ENCODE data around the gene CPA3.

CPA3 gene, protein sequence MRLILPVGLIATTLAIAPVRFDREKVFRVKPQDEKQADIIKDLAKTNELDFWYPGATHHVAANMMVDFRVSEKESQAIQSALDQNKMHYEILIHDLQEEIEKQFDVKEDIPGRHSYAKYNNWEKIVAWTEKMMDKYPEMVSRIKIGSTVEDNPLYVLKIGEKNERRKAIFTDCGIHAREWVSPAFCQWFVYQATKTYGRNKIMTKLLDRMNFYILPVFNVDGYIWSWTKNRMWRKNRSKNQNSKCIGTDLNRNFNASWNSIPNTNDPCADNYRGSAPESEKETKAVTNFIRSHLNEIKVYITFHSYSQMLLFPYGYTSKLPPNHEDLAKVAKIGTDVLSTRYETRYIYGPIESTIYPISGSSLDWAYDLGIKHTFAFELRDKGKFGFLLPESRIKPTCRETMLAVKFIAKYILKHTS

GRCh38 chr3:148865049-148865448 lies at the start of gene CPA3:
TSS of gene CPA3 (plus strand) at chr3:148865296. CDS start at chr3:148865308, 12 bp downstream.
- DNase-seq, result no peak

DNA sequence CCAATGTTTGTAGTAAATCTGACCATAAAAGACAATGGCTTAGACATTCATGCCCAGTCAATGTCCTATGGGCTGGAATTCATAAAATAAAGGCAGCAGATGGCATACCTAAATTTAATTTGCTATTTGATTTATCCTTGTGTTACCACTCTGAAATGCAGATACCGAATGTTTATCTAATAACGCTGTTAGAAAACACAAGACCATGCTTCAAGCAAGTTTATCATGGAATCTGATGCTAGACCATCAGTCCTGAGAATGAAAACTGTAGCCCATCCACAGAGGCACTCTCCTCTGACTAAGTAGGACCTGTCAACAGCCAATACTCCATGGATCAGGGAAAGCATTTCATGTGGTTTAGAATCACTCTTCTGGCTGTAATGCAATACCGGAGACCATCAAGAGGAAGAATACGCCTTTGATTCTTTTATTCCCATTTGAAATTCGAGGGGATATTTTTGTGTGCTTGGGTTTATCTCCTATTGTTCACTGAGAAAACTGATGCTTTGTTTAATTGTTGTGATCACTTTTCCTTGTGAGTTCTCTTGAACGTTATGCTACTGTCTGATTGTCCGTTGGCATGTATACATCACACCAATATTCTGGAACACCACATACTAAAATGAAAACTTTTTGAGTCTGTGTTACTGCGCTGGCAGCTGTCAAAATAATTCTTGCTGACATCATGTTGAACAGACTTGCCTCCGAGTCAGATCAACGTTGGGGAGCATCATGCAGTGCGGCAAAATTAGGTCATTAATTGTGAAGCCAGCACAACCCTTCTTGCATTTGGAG lies 49.6 kb upstream of the CPA3 start:
- no peak for DNase-seq

DNA sequence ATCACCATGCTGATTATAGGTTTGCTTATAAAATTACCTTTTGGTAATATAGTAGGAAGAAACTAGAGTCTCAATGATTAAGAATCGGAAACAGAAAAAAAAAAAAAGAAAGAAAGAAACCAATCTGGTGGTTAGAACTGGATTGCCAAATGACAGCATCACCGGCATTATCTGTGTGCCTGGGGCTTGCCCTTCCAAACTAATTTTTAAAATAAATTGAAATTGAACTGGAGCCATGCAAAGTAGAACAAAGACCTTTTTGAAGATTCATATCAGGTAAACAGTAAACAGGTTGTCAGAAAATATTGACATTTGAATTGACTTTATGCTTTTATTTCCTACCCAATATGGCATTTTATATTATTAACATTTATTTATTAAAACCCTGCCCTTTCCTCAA lies 48.7 kb upstream of the CPA3 start:
- DNase-seq, result no peak

GRCh38 chr3:148816981-148817525 lies 48.0 kb upstream of the CPA3 start:
- no peak for DNase-seq

- no peak for DNase-seq
Observed at GRCh38 chr3:148820361-148821245, 44.5 kb upstream of the CPA3 start.

GRCh38 chr3:148823026-148823425 lies 42.1 kb upstream of the CPA3 start:
- no peak for DNase-seq

DNA sequence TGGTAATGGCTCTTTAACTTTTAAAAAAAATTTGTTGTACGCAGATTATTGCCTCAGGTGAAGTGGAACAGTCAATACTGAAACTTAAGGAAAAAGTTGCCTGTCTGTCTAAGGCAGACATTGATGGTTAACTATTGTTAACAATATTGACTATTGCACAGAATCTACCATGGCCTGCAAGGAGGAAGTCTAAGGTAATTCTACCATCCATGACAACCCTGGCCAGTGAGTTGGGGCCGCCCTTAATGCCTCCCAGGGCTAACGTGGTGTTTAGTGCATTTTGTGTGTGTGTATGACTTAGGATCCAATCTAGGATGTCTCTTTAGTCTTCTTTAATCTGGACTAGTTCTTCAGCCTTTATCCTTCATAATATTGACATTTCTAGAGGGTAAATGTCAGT lies 39.6 kb upstream of the CPA3 start:
- no peak for DNase-seq

GRCh38 chr3:148827585-148827984 lies 37.5 kb upstream of the CPA3 start, which contains the start of gene CPB1:
TSS of gene CPB1 (plus strand) at chr3:148827811. CDS start at chr3:148827824, 13 bp downstream.
- DNase-seq, result no peak

GRCh38 chr3:148828136-148828690 lies 36.9 kb upstream of the CPA3 start:
- DNase-seq, result no peak

GRCh38 chr3:148829926-148830325 lies 35.2 kb upstream of the CPA3 start:
- no peak for DNase-seq

- DNase-seq, result no peak
Observed at GRCh38 chr3:148833223-148833622, 31.9 kb upstream of the CPA3 start.

GRCh38 chr3:148839805-148840204 lies 25.3 kb upstream of the CPA3 start:
- no peak for DNase-seq

GRCh38 chr3:148840451-148840850 lies 24.6 kb upstream of the CPA3 start:
- no peak for DNase-seq

GRCh38 chr3:148845756-148846395 lies 19.2 kb upstream of the CPA3 start:
- DNase-seq, result no peak

DNA sequence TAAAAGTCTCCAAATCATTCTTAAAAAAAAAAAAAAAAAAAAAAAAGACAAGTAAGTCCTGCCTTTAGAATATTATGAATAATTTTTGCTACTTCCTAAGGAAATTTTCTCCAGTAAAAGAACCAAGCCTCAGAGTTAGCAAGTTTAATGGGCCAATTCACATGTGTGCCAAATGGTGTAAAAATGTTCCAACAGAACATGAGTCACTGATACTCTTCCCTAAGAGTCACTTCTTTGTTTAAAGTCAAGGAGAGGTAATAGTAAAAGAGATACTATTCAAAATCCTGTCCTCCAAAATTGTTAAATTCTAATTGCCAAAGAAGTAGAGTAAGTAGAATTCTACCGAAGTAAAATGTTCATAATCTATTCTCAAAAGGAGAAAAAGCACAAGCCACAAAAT lies 17.7 kb upstream of the CPA3 start:
- no peak for DNase-seq

DNA sequence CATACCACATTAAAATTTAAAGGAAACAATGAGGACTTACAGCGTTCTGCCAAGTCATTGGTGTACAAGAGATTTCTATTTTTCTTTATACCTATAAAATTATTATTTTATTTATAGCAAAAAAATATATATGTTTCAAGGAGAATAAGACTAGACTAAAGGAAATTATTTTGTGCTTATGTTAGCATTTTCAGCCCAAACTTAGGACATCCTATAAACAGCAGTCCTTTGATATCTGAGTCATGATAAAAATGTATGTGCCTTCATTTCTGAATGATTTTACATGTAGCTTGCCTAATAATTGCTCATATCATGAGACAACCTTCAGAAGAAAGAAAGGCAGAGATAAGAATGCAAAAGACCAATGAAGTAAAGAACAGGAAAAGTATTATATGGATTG lies 16.7 kb upstream of the CPA3 start:
- no peak for DNase-seq

- no peak for DNase-seq
Observed at GRCh38 chr3:148852271-148852992, 12.7 kb upstream of the CPA3 start.

DNA sequence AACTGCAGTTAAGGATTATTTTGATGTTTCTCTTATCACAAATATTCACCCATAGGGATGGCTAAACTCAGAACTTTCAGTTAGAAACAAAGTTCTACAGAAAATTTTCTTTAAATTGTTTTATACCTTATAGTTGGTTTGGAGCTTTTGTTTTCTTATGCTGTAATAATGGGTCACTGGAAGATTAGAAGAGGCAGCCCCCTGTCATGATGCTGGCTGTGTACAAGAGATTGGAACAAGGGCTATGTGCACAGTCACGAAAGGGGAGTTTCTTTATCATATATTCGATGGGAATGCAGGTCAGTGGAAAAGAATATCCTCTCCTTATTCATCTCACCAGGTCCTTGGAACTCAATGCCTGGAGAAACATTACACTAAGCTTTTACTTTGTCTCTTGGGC lies 12.0 kb upstream of the CPA3 start:
- DNase-seq, result no peak

GRCh38 chr3:148854061-148854460 lies 11.0 kb upstream of the CPA3 start:
- DNase-seq, result no peak

- DNase-seq, result no peak
Observed at GRCh38 chr3:148856384-148856783, 8.7 kb upstream of the CPA3 start.

GRCh38 chr3:148857316-148857715 lies 7.8 kb upstream of the CPA3 start:
- DNase-seq, result no peak
